ENCODE results near the gene EIF5B. TPM values are rescaled to one million over a fixed set of nuclear protein-coding genes. Genes with fewer than 3 reads are reported as not detected.
"Not testable (repeated sequence)": the region's sequence is repeated elsewhere in the genome, so short reads cannot be mapped to it uniquely, and the experiment has no call there.

The EIF5B gene
- total RNA-seq, 1 experiment from 2014 or later = 49.0 TPM

DNA sequence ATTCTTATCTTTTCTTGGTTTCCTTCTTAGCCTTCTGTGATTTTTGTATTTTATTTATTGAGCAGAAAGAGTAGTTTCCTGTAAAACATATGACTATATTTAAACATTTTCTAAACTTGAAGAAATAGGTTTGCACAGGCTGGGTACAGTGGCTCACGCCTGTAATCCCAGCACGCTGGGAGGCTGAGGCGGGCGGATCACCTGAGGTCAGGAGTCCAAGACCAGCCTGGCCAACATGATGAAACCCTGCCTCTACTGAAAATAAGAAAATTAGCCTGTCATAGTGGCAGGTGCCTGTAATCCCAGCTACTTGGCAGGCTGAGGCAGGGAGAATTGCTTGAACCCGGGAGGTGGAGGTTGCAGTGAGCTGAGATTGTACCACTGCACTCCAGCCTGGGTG is 31.7 kb downstream of the EIF5B start:
- H3K4me1 ChIP-seq (ENCODE audit: control insufficient read depth, insufficient read depth, low read length); intact Hi-C loops (cut with micrococcal nuclease; ENCODE audit: unreplicated experiment); CTCF ChIA-PET; H3K27ac ChIP-seq (ENCODE audit: low read length); in situ Hi-C loops (cut with HindIII; ENCODE audit: low pct_unique_long_range_greater_than_20kb, low sequenced_read_pairs); H3K27me3 ChIP-seq (ENCODE audit: control insufficient read depth, insufficient read depth, low read length); H3K9me3 ChIP-seq (ENCODE audit: control insufficient read depth, insufficient read depth, low read depth, low read length); H3K4me3 ChIP-seq (ENCODE audit: low read depth in 2 of 2, low read length in 2 of 2); DNase-seq (ENCODE audit: low read depth, low spot score); ATAC-seq; POLR2A ChIA-PET; BruUV-seq (replicated peaks): not testable (repeated sequence)
- peaks cover 52% of the 10 kb centered on the region for H3K36me3 ChIP-seq (ENCODE audit: control insufficient read depth, insufficient read depth, low read length)

DNA sequence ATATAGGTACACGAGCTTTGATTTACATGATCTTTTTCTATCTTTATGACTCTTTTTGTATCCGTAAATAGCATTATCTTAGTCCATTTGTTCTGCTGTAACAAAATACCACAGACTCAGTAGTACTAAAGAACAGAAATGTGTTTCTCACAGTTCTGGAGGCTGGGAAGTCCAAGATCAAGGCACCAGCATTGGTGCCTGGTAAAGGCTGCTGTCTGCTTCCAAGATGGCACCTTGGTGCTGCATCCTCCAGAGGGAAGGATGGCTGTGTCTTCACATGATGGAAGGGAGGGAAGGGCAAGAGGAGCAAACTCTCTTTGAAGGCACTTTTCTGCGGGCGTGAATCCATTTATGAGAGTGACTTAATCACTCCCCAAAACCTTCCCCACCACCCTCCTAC is 36.0 kb downstream of the EIF5B start:
- H3K36me3 ChIP-seq (ENCODE audit: control insufficient read depth, insufficient read depth, low read length) = peaks cover 36% of the 10 kb centered on the region
- CTCF ChIA-PET = no interaction called here
- H3K4me1 ChIP-seq (ENCODE audit: control insufficient read depth, insufficient read depth, low read length) = no peaks in the 10 kb centered on the region

DNA sequence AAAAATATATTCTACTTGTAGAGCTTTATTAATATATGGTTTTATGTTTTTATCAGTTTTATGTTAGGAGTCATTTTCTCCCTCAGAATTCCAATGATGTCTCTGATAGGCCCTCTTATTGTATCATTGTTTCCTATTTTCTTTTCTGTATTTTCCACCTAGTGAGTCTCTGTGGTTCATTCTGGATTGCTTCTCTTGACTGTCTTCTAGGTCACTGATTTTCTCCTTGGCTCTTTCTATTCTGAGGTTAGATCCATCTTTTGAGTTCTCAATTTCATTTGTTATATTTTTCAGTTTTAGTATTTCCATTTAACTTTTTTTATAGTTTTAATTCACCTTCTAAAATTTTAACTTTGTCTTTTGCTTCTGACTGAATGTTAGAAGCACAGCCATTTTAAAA is 37.6 kb downstream of the EIF5B start:
- ATAC-seq (no peak), DNase-seq (ENCODE audit: low read depth, low spot score) (no peak)
- Histone ChIP-seq H3K27ac (ENCODE audit: low read length) (no peak overlapping the region), H3K27me3 (ENCODE audit: control insufficient read depth, insufficient read depth, low read length) (no peaks in the 10 kb centered on the region), H3K36me3 (ENCODE audit: control insufficient read depth, insufficient read depth, low read length) (peaks cover 48% of the 10 kb centered on the region), H3K4me1 (ENCODE audit: control insufficient read depth, insufficient read depth, low read length) (no peaks in the 10 kb centered on the region), H3K9me3 (ENCODE audit: control insufficient read depth, insufficient read depth, low read depth, low read length) (no peaks in the 10 kb centered on the region), H3K4me3 (ENCODE audit: low read depth in 2 of 2, low read length in 2 of 2) (no peak overlapping the region)
- ChIA-PET POLR2A (no interaction called here), CTCF (no interaction called here)
- intact Hi-C loops (cut with micrococcal nuclease; ENCODE audit: unreplicated experiment) = no loop called here
- in situ Hi-C loops (cut with HindIII; ENCODE audit: low pct_unique_long_range_greater_than_20kb, low sequenced_read_pairs) = no loop called here
- no TSS peak for BruUV-seq (replicated peaks)
- no peak for TF ChIP-seq SIN3A (IDR thresholded peaks at IDR 0.05; ENCODE audit: borderline replicate concordance, insufficient read depth, low read depth, low read length)
- TF ChIP-seq, protein P1, sequence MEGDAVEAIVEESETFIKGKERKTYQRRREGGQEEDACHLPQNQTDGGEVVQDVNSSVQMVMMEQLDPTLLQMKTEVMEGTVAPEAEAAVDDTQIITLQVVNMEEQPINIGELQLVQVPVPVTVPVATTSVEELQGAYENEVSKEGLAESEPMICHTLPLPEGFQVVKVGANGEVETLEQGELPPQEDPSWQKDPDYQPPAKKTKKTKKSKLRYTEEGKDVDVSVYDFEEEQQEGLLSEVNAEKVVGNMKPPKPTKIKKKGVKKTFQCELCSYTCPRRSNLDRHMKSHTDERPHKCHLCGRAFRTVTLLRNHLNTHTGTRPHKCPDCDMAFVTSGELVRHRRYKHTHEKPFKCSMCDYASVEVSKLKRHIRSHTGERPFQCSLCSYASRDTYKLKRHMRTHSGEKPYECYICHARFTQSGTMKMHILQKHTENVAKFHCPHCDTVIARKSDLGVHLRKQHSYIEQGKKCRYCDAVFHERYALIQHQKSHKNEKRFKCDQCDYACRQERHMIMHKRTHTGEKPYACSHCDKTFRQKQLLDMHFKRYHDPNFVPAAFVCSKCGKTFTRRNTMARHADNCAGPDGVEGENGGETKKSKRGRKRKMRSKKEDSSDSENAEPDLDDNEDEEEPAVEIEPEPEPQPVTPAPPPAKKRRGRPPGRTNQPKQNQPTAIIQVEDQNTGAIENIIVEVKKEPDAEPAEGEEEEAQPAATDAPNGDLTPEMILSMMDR (IDR thresholded peaks at IDR 0.05) = no peak

More for the DNA sequence above, 36.0 kb downstream of the EIF5B start:
- H3K4me3 ChIP-seq (ENCODE audit: low read depth in 2 of 2, low read length in 2 of 2) = no peak overlapping the region
- ATAC-seq = no peak
- DNase-seq (ENCODE audit: low read depth, low spot score) = no peak
- no peaks in the 10 kb centered on the region for H3K27me3 ChIP-seq (ENCODE audit: control insufficient read depth, insufficient read depth, low read length)
- no TSS peak for BruUV-seq (replicated peaks)
- H3K9me3 ChIP-seq (ENCODE audit: control insufficient read depth, insufficient read depth, low read depth, low read length) = no peaks in the 10 kb centered on the region
- in situ Hi-C loops (cut with HindIII; ENCODE audit: low pct_unique_long_range_greater_than_20kb, low sequenced_read_pairs) (no loop called here), intact Hi-C loops (cut with micrococcal nuclease; ENCODE audit: unreplicated experiment) (no loop called here)
- TF ChIP-seq POLR2AphosphoS5 (IDR thresholded peaks at IDR 0.05; ENCODE audit: low read depth, low read length) = no peak
- TF ChIP-seq, protein P1 (IDR thresholded peaks at IDR 0.05) = no peak
- TF ChIP-seq TCF7L2 (IDR thresholded peaks at IDR 0.05; ENCODE audit: low read depth, low read length) = no peak
- TF ChIP-seq SIN3A (IDR thresholded peaks at IDR 0.05; ENCODE audit: borderline replicate concordance, insufficient read depth, low read depth, low read length) = no peak
- TF ChIP-seq, protein P2, sequence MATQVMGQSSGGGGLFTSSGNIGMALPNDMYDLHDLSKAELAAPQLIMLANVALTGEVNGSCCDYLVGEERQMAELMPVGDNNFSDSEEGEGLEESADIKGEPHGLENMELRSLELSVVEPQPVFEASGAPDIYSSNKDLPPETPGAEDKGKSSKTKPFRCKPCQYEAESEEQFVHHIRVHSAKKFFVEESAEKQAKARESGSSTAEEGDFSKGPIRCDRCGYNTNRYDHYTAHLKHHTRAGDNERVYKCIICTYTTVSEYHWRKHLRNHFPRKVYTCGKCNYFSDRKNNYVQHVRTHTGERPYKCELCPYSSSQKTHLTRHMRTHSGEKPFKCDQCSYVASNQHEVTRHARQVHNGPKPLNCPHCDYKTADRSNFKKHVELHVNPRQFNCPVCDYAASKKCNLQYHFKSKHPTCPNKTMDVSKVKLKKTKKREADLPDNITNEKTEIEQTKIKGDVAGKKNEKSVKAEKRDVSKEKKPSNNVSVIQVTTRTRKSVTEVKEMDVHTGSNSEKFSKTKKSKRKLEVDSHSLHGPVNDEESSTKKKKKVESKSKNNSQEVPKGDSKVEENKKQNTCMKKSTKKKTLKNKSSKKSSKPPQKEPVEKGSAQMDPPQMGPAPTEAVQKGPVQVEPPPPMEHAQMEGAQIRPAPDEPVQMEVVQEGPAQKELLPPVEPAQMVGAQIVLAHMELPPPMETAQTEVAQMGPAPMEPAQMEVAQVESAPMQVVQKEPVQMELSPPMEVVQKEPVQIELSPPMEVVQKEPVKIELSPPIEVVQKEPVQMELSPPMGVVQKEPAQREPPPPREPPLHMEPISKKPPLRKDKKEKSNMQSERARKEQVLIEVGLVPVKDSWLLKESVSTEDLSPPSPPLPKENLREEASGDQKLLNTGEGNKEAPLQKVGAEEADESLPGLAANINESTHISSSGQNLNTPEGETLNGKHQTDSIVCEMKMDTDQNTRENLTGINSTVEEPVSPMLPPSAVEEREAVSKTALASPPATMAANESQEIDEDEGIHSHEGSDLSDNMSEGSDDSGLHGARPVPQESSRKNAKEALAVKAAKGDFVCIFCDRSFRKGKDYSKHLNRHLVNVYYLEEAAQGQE (IDR thresholded peaks at IDR 0.05; ENCODE audit: insufficient read depth in 1 of 2, low read depth in 2 of 2, low read length in 1 of 2) = no peak
- H3K27ac ChIP-seq (ENCODE audit: low read length) = no peak overlapping the region
- POLR2A ChIA-PET = no interaction called here

All from Panc1 (cell line).